Astrocyte of the hippocampus (primary cell): Measurements from ENCODE around the gene SLC35F6.
A peak's percentile ranks its signal among the peaks of the same experiment; 100 is the strongest.
"Not testable (repeated sequence)": the region's sequence is repeated elsewhere in the genome, so short reads cannot be mapped to it uniquely, and the experiment has no call there.

Source experiments
- DNase-seq: peaks from one replicate; pipeline ENCODE4 v3.0.0; 2011; ENCODE audit warnings: low read depth, low spot score

SLC35F6 gene

DNA sequence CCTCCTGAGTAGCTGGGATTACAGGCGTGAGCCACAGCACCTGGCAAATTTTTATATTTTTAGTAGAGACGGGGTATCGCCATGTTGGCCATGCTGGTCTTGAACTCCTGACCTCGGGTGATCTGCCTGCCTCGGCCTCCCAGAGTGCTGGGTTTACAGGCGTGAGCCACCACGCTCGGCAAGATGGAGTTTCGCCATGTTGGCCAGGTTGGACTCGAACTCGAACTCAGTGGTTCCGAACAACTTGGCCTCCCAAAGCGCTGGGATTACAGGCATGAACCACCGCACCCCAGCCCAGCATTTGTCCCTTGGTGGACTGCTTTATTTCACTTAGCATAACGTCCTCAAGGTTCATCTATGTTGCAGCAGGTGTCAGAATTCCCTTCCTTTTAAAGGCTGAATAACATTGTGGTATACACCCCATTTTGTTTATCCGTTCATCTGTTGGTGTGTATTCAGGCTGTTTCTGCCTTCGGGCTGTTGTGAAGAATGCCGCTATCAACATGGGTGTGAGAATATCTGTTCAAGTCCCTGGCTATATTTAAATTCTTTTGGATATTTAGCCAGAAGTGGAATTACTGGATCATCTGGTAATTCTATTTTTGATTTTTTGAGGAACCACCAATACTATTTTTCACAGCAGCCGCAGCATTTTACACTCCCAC is 20.6 kb downstream of the SLC35F6 start:
- DNase-seq: no peak

DNA sequence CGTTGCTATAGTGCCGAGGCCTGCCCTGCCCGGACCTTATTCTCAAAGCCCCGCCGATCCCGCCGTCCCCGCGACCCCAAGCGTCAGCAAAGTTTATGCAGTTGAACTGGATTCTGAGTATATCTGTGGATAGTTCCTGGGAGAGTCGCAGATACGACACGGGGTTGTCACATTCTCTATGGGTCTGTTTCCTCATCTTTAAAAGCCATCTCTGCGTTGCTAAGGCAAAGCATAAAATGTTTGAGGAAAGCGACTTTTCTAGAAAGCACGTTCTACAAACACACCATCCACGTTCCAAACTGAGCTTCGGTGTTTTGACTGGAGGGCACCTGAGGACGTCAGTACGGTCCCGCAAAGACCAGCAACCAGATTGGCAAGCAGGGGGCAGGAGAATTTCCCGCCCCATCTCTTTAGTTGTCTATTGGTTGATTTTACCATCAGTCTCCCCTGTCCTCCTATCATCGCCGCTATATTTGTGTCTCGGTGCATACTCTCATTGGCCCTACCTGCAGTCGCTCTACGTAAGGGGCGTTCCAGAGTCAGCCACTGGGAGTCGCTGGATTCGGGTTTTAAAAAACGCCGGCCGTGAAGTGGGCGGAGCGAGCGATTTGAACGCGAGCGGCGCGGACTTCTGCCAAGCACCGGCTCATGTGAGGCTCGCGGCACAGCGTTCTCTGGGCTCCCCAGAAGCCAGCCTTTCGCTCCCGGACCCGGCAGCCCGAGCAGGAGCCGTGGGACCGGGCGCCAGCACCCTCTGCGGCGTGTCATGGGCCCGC is 21.5 kb downstream of the SLC35F6 start, which contains the start of gene CENPA:
TSS of gene CENPA (plus strand) at position 626 of the 776 bp plus-strand sequence. CDS start at position 767, 141 bp downstream.
- peak; percentile 100 for DNase-seq

DNA sequence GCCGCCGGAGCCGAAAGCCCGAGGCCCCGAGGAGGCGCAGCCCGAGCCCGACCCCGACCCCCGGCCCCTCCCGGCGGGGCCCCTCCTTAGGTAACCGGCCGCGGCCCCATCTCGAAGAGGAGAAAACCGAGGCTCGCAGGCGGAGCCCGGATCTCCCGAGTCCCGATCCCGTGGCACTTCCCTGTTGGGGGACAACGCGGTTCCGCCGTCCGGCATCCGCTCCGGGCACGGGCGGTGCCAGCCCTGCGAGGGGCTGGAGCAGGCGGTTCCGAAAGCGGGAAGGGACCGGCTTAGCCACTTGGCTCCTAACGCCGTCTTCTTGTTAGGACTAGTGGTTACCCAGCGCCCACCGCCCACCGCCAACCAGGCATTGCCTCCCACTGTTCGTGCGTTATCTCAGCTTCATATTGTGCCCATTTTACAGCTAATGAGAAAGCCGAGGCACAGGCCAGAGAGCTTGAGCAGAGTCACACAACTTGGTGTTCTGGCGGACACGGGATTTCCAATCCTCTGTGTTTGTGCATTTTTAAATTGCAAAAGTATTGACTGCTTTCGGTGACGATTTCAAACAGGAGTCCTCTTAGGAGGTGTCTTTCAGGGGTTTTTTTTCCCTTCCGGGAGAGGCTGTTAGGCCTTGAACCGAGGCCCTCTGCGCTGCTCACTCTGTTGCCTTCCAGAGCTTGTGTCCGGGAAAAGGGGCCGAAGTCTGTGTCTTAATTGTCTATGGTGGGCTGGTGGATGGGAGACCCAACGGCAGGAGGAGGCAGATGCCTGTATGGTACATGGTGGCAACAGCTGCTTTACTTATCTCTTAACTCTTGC is 22.3 kb downstream of the SLC35F6 start:
- DNase-seq: peak; percentile 25

DNA sequence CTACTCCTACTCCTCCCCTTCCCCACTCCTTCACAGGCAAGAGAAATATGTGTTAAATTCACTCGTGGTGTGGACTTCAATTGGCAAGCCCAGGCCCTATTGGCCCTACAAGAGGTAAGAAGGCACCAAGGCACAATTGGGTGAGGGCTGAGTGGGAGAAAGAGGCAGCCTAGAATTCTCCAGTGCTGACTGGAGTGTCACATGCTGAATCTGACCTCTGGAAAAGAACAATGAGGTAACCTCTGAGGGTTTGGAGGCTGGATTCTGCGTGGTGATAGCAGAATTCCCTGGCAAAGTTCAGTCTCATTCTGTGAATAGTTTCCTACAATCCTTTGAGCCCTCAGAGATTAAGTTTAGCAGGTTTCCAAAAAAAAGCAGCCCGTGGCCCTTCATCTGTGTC is 28.6 kb downstream of the SLC35F6 start:
- DNase-seq: peak; percentile 63

DNA sequence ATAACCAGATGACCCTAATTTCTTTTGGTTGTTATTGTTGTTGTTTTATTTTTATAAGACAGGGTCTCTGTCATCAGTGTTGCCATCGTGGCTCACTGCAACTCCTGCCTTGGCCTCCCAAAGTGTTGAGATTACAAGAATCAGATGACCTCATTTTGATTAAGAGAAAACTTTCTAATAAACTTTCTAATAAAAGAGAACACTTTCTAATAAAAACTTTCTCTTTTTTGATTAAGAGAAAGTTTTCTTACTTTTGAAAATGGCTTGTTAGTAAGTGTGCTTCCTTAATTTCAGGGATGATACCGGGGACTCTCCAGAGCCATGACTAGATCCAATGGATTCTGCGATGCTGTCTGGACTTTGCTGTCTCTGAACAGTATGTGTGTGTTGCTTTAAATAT is 29.4 kb downstream of the SLC35F6 start:
- DNase-seq: no peak

DNA sequence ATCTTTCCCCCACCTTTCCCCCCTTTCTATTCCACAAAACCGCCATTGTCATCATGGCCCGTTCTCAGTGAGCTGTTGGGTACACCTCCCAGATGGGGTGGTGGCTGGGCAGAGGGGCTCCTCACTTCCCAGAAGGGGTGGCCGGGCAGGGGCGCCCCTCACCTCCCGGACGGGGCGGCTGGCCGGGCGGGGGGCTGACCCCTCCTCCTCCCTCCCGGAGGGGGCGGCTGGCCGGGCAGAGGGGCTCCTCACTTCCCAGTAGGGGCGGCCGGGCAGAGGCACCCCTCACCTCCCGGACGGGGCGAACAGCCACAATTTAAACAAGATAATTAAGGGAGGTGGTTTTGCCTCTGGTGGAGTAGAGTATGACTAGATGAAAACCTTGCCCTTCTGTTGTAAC is 31.1 kb downstream of the SLC35F6 start:
- not testable (repeated sequence) for DNase-seq

DNA sequence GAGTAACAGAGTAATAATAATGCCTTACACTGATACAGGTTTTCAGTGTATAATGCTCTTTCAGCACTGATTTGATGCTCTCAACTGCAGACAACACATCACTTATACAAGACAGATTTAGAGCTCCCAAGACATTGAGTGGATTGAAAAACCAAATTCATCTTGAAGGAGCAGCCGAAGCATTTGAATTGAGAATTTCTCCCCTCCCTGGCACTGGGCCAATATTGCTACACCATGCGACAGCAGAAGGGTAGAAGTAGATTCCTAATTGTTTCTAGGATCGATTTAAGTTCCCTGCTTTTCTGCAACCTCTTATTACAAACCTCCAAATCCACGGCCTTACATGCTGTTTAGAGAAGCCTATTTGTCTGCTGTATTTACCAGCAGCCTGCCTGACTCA is 37.2 kb downstream of the SLC35F6 start:
- no peak for DNase-seq

DNA sequence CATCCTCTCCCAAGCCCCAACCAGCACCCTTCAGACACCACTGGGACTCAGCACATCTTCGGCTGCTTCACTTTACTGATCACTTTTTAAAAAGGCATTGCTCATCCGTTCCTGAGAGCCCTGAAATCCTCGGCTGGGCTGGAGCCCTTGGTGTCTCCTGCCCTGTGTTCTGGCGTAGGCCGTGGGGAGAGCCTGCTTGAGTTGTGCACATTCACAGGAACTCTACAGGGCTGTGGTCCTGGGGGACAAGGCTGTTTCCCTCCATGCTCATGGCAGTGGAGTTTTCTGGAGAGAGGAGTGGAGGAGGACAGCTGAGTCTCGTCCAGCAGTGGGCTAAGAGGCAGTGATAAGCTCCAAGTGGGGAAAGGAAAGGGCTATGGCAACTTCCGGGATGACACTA is 37.7 kb downstream of the SLC35F6 start:
- DNase-seq: no peak

DNA sequence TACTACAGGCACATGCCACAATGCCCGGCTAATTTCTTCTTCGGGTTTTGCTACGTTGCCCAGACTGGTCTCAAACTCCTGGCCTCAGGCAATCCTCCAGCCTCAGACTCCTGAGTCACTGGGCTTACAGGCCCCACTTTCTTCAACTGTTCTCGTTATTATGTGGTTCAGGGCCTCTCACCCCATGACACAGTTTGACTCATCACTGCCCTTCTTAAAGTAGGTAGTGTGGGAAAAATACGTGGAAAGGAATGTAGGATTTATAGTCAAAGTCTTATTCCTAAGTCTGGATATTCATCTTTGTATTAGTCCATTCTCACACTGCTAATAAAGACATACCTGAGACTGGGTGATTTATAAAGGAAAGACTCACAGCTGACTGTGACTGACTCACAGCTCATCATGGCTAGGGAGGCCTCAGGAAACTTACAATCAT is 41.2 kb downstream of the SLC35F6 start:
- DNase-seq: peak; percentile 58

DNA sequence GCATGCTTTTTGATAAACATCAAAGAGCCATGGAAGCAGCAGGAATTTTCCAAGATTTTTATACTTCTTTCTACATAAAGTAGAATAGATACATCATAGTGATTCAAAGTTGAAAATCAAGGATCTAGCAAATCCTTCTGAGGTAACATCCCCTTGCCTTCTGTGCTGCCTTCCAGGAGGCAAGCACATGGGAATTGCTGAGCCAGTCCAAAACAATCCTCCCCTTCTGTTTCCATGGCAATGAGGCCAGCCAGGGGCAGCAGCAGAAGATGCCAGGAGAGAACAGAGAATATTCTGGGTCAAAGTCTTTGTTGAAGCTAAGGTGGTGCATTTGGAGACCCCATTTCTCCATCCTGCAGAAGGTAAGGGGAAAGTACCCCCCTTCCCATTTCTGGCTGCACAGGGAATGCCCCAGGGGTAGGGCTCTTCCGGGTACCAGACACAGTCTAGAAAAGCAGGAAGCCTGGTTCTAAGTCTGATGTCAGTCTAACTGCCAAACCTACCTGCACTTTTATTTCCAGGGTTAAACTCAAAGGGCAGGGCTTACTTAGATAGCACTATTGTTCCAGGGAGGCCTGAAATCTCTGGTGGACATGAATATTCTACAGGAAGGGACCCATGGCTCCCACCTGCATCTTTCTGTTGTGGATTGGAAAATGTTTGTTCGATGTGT is 43.8 kb downstream of the SLC35F6 start:
- DNase-seq: peak; percentile 57

DNA sequence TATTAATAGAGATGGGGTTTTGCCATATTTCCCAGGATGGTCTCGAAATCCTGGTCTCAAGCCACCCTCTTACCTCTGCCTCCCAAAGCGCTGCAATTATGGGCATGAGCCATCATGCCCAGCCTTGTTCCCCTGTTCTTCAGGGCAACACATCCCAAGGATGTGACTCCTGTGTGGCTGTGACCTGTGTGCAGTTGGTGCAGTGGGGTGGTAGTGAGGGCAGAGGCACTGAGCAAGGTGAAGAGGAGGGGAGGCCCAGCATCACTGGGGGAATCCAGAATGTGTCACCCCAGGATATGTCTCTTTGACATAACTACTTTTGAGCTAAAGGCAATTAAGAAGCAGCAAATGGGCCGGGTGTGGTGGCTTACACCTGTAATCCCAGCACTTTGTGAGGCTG is 45.1 kb downstream of the SLC35F6 start:
- DNase-seq: no peak

DNA sequence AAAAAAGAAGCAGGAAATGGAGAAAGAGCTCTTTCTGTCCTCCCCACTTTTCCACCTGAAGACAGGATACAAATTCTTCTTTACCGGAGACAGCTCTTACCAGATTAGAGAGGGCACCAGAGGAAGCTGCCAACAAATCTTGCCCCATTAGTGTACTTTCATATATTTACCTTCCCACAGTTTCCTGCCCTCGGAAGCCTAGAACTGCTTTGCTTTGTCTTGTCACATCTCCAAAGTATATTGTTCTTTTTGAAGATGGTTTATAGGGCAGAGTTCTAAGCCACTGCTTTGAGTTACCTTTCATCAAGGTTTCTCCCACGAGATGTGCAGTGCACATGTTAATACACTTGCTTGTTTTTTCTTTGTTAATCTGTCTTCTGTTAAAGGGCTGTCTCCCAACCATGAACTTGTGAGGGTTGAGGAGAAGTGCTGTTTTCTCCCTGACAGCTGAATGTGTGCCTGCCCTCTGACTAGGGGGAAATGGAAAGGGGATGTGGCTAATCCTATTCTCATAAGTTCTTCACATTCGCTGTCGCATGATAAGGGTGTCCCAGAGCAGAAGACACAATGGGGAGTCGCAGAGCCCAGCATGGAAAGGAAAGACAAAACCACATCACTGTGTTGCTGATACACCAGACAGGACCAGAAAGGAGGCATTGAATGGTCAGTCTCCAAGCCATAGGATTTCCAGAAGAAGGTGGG is 45.9 kb downstream of the SLC35F6 start:
- DNase-seq: no peak

DNA sequence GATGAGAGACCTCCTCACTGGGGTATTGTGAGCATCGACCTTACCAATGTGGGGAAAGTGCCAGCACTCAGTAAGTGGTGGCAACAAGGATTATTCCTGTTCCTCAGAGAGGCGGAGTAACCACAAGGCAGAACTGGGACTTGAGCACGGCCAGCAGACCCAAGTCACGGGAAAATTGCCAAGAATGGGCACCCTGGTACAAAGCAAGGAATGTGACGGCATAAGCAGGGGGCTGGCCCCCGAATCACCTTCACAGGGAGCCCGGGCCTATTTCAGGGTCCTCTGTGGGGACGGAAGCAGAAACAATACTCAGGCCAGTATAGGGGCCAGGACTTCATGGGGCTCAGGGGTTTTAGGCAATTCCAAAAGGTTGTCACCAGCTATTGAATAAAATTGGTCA is 47.2 kb downstream of the SLC35F6 start:
- DNase-seq: no peak

DNA sequence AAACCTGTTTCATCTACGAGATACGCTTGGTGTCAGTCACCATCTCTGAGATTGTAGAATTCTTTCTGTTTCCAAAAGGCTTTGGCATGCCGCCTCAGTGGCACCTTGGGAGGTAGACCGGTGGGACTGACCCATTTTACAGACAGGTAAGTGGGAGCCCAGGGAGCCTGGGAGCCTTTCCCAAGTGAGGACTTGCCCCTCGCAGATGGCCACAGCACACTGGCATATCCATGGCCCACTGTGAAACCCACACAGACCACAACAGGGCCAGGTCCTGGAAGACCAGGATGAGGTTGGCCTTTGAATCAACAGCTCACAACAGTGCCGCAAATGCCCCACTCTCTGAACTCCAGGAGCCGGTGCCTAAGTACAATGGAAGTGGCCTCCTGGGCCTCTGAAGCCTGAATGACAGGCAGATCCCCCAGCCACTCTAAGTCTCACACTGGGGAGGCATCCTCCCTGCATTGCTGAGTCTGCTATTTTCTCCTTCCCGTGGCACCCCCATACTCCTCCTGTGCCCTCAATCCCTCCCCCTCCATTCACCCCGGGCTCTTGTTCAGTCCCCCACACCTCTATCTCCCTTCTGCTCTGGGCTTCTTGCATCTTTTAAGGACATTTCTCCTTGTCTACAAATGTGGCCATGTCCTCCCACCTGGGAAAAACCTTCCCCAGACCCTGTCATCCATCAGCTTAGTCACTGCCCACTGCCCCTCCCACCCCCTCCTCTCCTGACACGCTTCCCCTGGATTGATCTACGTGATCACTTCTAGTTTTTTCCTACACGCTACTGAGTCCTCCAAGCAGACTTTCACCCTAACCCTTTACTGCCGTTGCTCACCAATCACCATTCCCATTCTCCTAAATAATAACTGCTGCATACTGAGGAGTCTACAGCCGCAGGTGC is 48.0 kb downstream of the SLC35F6 start:
- DNase-seq: no peak

DNA sequence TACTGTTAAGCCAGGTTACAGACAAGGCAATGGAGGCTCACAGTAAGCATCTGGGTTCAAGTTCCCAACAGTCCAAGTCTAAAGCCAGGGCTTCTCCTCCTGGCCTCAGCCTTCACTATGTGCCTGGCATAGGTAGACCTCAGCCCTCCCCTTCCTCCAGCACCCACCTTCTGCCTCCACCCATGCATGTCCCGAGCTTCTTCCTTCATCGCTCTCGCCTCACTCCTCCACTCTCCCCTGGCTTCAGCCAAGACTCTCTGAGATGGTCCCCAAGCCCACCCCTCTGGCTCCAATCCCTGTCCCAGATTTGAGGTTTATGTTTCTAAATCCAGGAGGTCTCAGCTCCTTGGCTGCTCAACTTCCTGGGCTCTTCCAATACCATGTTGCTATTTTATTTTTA is 48.6 kb downstream of the SLC35F6 start:
- no peak for DNase-seq

DNA sequence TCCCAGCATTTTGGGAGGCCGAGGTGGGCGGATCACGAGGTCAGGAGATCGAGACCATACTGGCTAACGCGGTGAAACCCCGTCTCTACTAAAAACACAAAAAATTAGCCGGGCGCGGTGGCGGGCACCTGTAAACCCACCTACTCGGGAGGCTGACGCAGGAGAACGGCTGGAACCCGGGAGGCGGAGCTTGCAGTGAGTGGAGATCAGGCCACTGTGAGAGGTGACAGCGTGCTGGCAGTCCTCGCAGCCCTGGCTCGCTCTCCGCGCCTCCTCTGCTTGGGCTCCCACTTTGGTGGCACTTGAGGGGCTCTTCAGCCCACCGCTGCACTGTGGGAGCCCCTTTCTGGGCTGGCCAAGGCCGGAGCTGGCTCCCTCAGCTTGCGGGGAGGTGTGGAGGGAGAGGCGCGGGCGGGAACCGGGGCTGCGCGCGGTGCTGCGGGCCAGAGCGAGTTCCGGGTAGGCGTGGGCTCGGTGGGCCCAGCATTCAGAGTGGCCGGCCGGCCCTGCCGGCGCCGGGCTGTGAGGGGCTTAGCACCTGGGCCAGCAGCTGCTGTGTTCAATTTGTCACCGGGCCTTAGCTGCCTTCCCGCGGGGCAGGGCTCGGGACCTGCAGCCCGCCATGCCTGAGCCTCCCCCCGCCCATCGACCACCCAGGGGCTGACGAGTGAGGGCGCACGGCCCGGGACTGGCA is 50.1 kb downstream of the SLC35F6 start:
- not testable (repeated sequence) for DNase-seq

DNA sequence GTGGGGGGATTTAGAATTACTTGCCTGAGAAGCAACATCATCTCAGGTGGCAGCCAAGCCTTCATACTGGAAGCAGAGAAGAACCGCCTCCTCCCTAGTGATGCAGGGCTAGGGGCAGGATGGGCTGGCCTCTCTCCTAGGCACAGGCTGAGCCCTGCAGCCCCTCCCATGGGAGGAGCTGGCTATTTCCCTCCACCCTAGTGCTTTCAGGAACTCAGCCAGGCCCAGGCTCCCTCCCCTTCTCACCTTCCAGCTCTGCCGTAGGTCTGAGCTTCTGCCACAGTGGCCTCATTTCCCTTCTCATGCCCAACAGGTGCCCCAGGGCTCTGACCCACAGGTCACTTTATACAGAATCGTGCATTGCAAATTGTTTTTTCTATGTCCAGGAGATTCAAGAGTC is 52.8 kb downstream of the SLC35F6 start:
- no peak for DNase-seq

DNA sequence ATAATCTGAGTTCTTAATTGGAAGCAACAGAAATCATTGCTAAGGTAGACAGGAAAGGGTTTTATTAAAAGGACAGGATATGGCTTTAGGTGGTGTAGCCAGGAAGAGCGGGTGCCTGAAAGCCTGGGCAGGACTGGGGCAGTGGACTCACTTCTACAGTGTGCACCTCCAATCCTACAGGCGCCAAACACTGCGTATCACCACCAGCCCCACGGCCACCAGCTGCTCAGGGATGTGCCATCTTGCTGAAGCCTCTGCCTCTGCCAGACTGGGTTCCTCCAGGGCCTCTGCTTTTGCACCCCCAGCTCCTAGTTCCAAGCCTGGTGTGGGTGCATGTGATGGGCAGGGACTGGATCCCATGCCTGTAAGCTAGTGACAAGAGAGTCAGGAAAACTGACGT is 54.2 kb downstream of the SLC35F6 start:
- no peak for DNase-seq

DNA sequence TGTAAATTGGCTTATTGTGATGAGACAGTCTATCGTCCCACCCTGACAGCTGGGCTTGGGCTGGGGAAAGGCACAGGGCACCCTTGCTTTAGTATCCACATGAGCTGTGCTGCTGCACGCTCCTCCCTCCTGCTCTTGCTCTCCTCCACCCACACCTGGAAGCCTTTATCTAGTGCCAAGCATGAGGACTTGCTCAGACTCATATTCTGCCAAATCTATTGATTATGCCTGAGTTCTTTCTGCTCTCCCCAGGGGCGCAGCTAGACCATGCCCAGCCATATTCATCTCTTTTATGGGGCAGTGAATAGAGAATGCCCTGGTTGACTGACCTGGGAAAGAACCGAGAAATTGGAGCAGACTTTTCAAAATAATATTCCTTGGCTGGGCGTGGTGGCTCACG is 54.9 kb downstream of the SLC35F6 start:
- DNase-seq: no peak
